Measurements from ENCODE around the gene COA1.

GRCh38 chr7:43761382-43761781 lies 32.1 kb upstream of the COA1 start:
- TF ChIP-seq ZNF70 (CRISPR knock-in tag; IDR thresholded peaks at IDR 0.05) (no peak), SNAI2 (CRISPR knock-in tag; IDR thresholded peaks at IDR 0.05) (no peak), ESRRG (CRISPR knock-in tag; IDR thresholded peaks at IDR 0.05) (no peak), ZFP3 (CRISPR knock-in tag; IDR thresholded peaks at IDR 0.05) (no peak), TSHZ2 (CRISPR knock-in tag; IDR thresholded peaks at IDR 0.05) (no peak)

Measured in SK-N-SH treated with all-trans-retinoic acid at 6 μM for 48 hours (cell line).